Fibroblast of pulmonary artery (primary cell): ENCODE data around the gene MDH2.
"Not testable (repeated sequence)": the region's sequence is repeated elsewhere in the genome, so short reads cannot be mapped to it uniquely, and the experiment has no call there.

Source experiments
- DNase-seq: peaks from one replicate; pipeline ENCODE4 v3.0.0-alpha.2; 2010; ENCODE audit warnings: low read depth
- H3K4me3 ChIP-seq: replicated peaks from 2 replicates; pipeline ENCODE4 v1.5.1; 2011; ENCODE audit warnings: low read depth, mild to moderate bottlenecking, control low read depth, low read length, moderate library complexity
- CTCF ChIP-seq: IDR thresholded peaks from 2 replicates; pipeline ENCODE4 v1.5.1; 2011; ENCODE audit warnings: mild to moderate bottlenecking, control low read depth, low read length, inconsistent platforms; ENCODE audit errors: missing control alignments

Gene MDH2

DNA sequence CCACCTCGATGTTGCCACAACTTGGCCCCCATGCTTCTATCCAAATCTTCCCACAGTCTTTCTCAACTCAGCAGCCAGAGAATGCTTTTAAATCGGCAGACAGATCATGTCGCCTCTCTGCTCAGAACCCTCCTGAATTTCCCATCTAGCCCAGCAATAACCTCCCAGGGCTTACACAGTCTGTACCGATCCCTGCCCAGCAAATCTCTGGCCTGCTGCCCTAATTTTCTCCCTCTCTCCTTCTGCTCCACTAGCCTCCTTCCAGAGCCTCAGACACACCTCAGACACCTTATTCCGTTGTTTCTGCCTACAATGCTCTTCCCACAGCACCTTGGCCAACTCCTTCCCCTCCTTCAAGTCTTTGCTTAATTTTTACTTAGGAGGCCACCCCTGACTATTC, 32.3 kb downstream of the MDH2 start:
- TF ChIP-seq CTCF = no peak
- no peak overlapping the region for H3K4me3 ChIP-seq
- no peak for DNase-seq

GRCh38 chr7:76084115-76084514, 36.2 kb downstream of the MDH2 start:
- not testable (repeated sequence) for DNase-seq, H3K4me3 ChIP-seq

- no peak overlapping the region for H3K4me3 ChIP-seq
- TF ChIP-seq CTCF = no peak
- peak; percentile 44 for DNase-seq
These were observed 38.2 kb downstream of the MDH2 start for GRCh38 chr7:76086070-76086469.

GRCh38 chr7:76087362-76087791, 39.5 kb downstream of the MDH2 start:
- DNase-seq = peak; percentile 98
- H3K4me3 ChIP-seq = not testable (repeated sequence)

DNA sequence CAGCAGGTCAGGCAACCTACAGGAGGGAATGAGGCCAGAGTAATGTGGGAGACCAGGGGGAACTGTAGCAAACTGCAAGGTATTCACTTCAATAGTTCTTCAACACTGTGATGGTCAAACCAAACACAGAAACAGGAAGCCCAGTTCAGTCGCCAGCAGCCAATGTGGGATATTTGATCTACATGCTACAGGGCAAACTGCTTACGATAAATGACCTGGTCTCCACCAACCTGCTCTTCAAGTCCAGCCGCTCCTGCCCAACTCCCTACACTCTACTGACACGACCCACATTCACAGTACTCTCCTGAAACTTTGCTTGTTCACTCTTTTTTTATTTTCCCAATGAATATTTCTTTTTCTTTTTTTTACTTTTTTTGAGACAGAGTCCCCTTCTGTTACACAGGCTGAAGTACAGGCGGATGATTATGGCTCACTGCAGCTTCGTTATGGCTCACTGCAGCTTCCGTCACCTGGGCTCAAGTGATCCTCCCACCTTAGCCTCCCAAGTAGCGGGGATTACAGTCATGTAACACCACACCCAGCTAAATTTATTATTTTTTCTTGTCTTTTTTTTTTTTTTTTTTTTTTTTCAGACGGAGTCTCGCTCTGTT, 42.1 kb downstream of the MDH2 start:
- no peak for DNase-seq
- no peak for TF ChIP-seq CTCF
- no peak overlapping the region for H3K4me3 ChIP-seq

DNA sequence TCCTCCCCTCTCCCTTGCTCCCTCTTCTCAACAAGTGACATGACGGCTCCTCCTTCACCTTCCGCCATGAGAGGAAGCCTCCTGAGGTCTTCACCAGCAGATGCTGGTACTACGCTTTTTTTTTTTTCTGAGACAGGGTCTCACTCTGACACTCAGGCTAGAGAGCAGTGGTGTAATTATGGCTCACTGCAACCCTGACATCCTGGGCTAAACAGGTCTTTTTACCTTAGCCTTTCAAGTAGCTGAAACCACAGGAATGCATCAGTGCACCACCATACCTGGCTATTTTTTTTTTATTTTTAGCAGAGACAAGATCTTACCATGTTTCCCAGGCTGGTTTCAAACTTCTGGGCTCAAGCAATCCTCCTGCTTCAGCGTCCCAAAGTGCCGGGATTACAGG, 43.6 kb downstream of the MDH2 start:
- DNase-seq = no peak
- TF ChIP-seq CTCF = no peak
- no peak overlapping the region for H3K4me3 ChIP-seq

GRCh38 chr7:76093531-76093930, 45.6 kb downstream of the MDH2 start:
- not testable (repeated sequence) for DNase-seq, H3K4me3 ChIP-seq

GRCh38 chr7:76094326-76094725, 46.4 kb downstream of the MDH2 start:
- DNase-seq, H3K4me3 ChIP-seq: not testable (repeated sequence)

- no peak for DNase-seq
- no peak overlapping the region for H3K4me3 ChIP-seq
- TF ChIP-seq CTCF = no peak
These were observed 48.0 kb downstream of the MDH2 start for GRCh38 chr7:76095908-76096307.

- H3K4me3 ChIP-seq = not testable (repeated sequence)
- peak; percentile 47 for DNase-seq
These were observed 54.0 kb downstream of the MDH2 start for GRCh38 chr7:76101693-76102437.

- not testable (repeated sequence) for H3K4me3 ChIP-seq, DNase-seq
These were observed 55.9 kb downstream of the MDH2 start for GRCh38 chr7:76103788-76104187.

DNA sequence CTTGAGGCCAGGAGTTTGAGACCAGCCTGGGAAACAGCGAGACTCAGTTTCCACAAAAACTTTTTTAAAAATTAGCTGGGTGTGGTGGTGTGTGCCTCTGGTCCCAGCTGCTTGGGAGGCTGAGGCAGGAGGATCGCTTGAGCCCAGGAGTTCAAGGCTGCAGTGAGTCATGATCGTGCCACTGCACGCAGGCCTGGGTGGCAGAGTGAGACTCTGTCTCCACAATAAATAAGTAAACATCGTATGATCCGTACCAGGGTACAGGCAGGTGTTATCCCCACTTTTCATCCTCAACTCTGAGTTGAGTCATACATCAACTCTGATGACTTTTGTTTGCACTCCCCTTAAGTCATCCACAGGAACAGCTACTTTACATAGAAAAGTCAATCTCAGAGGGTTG, 58.2 kb downstream of the MDH2 start:
- DNase-seq, H3K4me3 ChIP-seq: not testable (repeated sequence)
